NT2/D1 (cell line): ENCODE measurements around the gene IL24.

Experiments
- DNase-seq: peaks from one replicate; pipeline ENCODE4 v3.0.0-alpha.2; 2011; ENCODE audit warnings: low read depth, low spot score
- H3K27me3 ChIP-seq: 2 replicates; pipeline ENCODE4 v1.6.0; 2011; ENCODE audit warnings: mild to moderate bottlenecking; ENCODE audit not compliant: insufficient read length, insufficient read depth
- H3K36me3 ChIP-seq: 2 replicates; pipeline ENCODE4 v1.6.1; 2011; ENCODE audit warnings: mild to moderate bottlenecking, low read length, mixed read lengths; ENCODE audit not compliant: insufficient read depth, insufficient read length
- H3K4me1 ChIP-seq: 2 replicates; pipeline ENCODE4 v1.5.1; 2011; ENCODE audit not compliant: insufficient read depth, insufficient read length
- H3K4me3 ChIP-seq: 2 replicates; pipeline ENCODE4 v1.5.1; 2011; ENCODE audit warnings: low read depth; ENCODE audit not compliant: insufficient read length
- H3K9ac ChIP-seq: 2 replicates; pipeline ENCODE4 v1.6.0; 2011; ENCODE audit warnings: low read depth; ENCODE audit not compliant: insufficient read length
- H3K9me3 ChIP-seq: 2 replicates; pipeline ENCODE4 v1.5.1; 2011; ENCODE audit warnings: mild to moderate bottlenecking, low read length; ENCODE audit not compliant: insufficient read depth
- SUZ12 ChIP-seq: IDR thresholded peaks from 2 replicates; pipeline ENCODE4 v1.6.1; 2011; ENCODE audit not compliant: insufficient read length, insufficient read depth; ENCODE audit errors: extremely low read depth
- YY1 ChIP-seq: IDR thresholded peaks from 2 replicates; pipeline ENCODE4 v1.6.1; 2011; ENCODE audit not compliant: insufficient read length, insufficient read depth
- ZNF274 ChIP-seq: IDR thresholded peaks from 2 replicates; pipeline ENCODE4 v1.6.1; 2011; ENCODE audit warnings: mild to moderate bottlenecking, low read depth, low read length

The IL24 gene

DNA sequence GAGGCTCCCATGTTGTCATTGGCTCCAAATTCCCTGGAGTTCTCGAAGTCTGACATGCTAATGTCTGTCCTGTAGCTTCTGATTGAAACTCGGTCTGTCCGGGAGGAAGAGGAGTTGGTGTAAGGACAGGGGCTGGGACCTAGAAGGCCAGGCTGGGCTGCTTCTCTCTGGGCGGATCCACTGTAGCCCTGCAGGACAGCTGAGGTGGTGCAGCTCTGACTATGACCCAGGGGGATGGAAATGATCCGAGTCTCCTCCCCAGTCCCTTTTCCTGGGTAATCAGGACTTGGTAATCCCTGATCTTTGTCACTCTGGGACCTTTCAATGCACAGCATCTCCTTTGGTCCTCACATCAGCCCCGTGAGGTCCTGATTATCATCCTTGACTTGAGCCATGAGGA, 34.5 kb downstream of the IL24 start:
- DNase-seq, result no peak
- TF ChIP-seq YY1 (no peak), SUZ12 (no peak), ZNF274 (no peak)
- Histone ChIP-seq H3K9ac (no peak overlapping the region), H3K4me3 (no peak overlapping the region), H3K9me3 (no peaks in the 10 kb centered on the region), H3K4me1 (no peaks in the 10 kb centered on the region), H3K36me3 (no peaks in the 10 kb centered on the region), H3K27me3 (no peaks in the 10 kb centered on the region)

DNA sequence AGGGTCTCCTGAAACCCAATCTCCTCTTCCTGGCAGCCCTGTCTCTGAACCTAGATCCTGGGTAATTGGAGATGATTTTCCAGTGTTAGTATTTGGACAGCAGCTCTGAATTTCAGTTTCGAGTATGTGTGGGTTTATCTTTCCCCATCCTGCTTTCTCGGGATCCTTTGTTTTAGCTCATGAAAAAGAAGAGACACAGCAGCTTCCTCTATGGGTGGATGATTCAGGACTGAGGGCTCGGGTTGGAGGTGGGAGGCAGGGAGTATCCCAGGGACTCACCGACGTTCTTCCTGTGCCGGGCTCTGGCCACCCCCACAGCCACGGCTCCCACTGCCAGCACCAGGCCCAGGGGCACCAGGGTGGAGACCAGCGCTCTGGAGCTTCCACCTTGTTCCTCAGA, 34.9 kb downstream of the IL24 start:
- Histone ChIP-seq H3K27me3 (no peaks in the 10 kb centered on the region), H3K9ac (no peak overlapping the region), H3K36me3 (no peaks in the 10 kb centered on the region), H3K4me3 (no peak overlapping the region), H3K9me3 (no peaks in the 10 kb centered on the region), H3K4me1 (no peaks in the 10 kb centered on the region)
- no peak for DNase-seq
- no peak for TF ChIP-seq YY1
- TF ChIP-seq ZNF274, result no peak
- TF ChIP-seq SUZ12, result no peak

DNA sequence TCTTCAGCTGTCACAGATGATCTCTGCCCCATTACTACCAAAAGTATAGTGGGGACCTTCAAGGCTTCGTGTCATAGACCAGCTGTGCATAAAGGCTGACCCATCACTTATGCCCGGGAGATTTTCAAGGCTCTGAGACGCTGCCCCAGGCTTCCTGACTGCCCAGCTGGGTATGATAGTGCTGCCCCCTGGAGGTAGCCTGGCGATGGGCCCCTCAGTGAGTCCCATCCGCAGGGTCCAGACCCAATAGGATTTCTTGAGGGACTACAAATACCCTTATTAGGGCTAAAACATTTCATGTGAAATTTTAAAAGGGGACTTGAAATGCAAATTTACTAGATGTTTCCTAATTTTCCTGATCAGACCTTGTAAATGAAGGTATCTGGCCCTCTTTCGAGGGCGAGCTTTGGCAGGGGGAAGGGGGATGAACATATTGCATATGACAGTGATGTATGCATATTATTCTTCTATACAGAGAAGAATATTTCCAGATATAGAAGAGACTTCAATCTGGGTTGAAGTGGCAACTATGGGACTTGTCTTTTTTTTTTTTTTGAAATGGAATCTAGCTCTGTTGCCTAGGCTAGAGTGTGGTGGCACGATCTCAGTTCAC, 36.2 kb downstream of the IL24 start:
- Histone ChIP-seq H3K4me1 (no peaks in the 10 kb centered on the region), H3K9me3 (no peaks in the 10 kb centered on the region)

DNA sequence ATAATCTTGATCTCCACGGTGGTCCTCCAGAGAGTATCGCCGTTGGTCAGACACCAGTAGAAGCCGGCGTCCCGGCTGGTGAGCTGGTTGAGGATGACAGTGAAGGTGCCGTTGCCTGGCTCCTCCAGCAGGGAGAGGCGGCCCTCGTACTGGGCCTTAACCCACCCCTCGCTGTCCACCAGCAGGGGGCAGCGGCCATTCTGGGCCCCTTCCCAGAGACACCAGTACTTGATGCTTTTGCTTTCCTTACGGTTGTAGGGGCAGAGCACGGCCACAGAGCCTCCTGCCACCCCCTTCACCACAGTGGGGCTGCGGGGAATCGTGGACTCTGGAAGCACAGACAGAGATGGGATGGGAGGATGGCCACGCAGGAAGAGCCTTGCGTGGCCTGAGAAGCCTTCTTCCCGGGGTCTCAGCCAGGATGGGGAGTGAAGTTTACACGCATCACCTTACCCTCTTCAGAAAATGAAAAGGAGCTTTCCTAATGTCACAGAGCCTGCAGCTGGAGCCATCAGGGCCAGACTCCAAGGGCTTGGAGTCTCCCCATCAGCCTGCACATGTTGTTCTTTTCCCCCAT, 38.3 kb downstream of the IL24 start:
- DNase-seq, result peak; percentile 79
- TF ChIP-seq YY1, result no peak
- no peak for TF ChIP-seq ZNF274
- no peak for TF ChIP-seq SUZ12
- no peak overlapping the region for H3K4me3 ChIP-seq

More for the DNA sequence above, 36.2 kb downstream of the IL24 start:
- H3K9ac ChIP-seq, result no peak overlapping the region
- no peaks in the 10 kb centered on the region for H3K36me3 ChIP-seq
- no peak for TF ChIP-seq SUZ12
- TF ChIP-seq ZNF274, result no peak
- no peak for TF ChIP-seq YY1
- H3K27me3 ChIP-seq, result no peaks in the 10 kb centered on the region
- H3K4me3 ChIP-seq, result no peak overlapping the region
- no peak for DNase-seq

DNA sequence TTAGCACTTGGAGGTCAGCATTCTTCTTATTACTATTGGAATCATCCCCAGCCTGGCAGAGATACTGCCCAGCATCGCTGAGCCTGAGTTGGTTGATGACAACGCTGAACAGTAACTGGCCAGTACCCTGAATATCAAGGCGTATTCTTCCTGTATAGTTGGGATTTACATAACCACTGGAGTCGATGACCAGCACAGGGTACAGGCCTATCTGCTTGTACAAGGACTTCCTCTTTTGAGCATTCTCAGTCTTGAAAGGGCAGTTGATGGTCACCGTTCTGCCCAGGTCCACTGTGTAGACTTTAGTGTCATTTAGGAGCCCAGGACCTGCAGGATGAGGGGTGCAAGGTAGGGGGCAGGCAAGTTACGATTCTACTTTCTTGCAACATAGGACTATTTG, 40.2 kb downstream of the IL24 start:
- H3K9me3 ChIP-seq, result no peaks in the 10 kb centered on the region
- H3K36me3 ChIP-seq, result no peaks in the 10 kb centered on the region
- no peak overlapping the region for H3K4me3 ChIP-seq
- H3K27me3 ChIP-seq, result no peaks in the 10 kb centered on the region
- H3K9ac ChIP-seq, result no peak overlapping the region
- no peak for DNase-seq
- TF ChIP-seq YY1 (no peak), SUZ12 (no peak), ZNF274 (no peak)
- no peaks in the 10 kb centered on the region for H3K4me1 ChIP-seq

More for the DNA sequence above, 38.3 kb downstream of the IL24 start:
- Histone ChIP-seq H3K9ac (no peak overlapping the region), H3K36me3 (no peaks in the 10 kb centered on the region), H3K27me3 (no peaks in the 10 kb centered on the region), H3K9me3 (no peaks in the 10 kb centered on the region), H3K4me1 (no peaks in the 10 kb centered on the region)

DNA sequence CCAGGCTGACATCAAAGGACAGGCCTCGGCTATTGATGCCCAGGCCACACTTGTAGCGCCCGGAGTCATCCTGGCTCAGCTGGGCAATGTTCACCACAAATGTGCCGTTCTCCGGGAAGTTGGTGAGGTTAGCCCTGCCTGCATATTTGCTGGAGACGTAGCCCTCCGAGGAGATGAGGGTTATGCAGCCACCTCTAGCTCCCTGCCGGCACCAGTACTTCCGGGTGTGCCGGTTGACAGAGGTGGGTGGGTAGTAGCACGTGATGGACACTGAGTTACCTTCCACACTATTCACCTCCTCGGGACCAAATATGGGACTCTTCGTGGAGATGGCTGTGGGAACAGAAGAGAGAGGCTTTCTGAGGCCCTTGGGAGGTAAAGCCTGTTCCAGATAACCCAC, 41.9 kb downstream of the IL24 start:
- no peaks in the 10 kb centered on the region for H3K4me1 ChIP-seq
- no peak overlapping the region for H3K4me3 ChIP-seq
- H3K9ac ChIP-seq, result no peak overlapping the region
- no peaks in the 10 kb centered on the region for H3K9me3 ChIP-seq
- TF ChIP-seq YY1, result no peak
- TF ChIP-seq ZNF274, result no peak
- no peak for TF ChIP-seq SUZ12
- no peak for DNase-seq
- H3K27me3 ChIP-seq, result no peaks in the 10 kb centered on the region
- H3K36me3 ChIP-seq, result no peaks in the 10 kb centered on the region

DNA sequence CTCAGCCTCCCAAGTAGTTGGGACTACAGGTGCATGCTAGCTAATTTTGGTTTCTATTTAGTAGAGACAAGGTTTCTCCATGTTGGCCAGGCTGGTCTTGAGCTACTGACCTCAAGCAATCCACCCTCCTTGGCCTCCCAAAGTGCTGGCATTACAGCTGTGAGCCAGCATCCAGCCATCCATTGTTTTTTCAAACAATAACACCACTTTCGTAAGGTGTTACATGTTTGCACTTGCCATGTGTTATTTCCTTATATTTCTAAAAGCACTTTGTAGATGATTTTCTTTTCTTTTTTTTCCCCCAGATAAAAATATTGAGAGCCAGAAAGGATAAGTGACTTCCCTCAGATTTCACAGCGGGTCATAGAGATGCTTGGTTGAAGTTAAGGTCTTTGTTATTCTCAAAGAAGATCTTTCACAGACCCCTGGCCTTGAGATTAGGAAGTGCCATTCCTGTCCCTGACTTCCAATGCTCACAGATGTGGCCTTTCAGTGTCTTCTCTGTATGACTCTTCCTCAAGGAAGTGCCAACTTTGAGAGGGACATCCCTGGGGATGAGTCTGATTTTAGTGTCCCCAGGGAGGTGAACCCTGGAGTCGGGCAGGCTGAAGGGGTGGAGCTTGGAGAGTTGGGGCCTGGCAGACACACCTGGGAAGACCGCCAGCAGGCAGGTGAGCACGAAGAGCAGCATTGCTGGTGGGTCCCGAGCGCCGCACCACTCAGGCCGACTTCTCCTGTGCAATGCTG, 42.8 kb downstream of the IL24 start:
- TF ChIP-seq SUZ12 (no peak), ZNF274 (no peak), YY1 (no peak)

More for the DNA sequence above, 42.8 kb downstream of the IL24 start:
- Histone ChIP-seq H3K9ac (no peak overlapping the region), H3K9me3 (no peaks in the 10 kb centered on the region), H3K4me1 (no peaks in the 10 kb centered on the region), H3K4me3 (no peak overlapping the region), H3K27me3 (peaks cover under 1% of the 10 kb centered on the region), H3K36me3 (no peaks in the 10 kb centered on the region)
- no peak for DNase-seq
